GM13977 (cell line): Measurements from ENCODE around the gene SFTPB.

Source experiments
- DNase-seq: peaks from one replicate; pipeline ENCODE4 v3.0.0; 2012; ENCODE audit warnings: low spot score
- CTCF ChIP-seq: IDR thresholded peaks from 2 replicates; pipeline ENCODE4 v1.5.1; 2012; ENCODE audit warnings: mild to moderate bottlenecking, control low read depth; ENCODE audit not compliant: insufficient read depth; ENCODE audit errors: extremely low read depth, missing control alignments
- in situ Hi-C: fragments of 300-500 bp; cut with MboI; formaldehyde crosslinking; loops from one replicate; pipeline ENCODE4 v1.12.0; 2022; ENCODE audit warnings: low sequenced_read_pairs, low pct_unique_long_range_greater_than_20kb, mixed read lengths, inconsistent platforms; ENCODE audit not compliant: unreplicated experiment

SFTPB gene

DNA sequence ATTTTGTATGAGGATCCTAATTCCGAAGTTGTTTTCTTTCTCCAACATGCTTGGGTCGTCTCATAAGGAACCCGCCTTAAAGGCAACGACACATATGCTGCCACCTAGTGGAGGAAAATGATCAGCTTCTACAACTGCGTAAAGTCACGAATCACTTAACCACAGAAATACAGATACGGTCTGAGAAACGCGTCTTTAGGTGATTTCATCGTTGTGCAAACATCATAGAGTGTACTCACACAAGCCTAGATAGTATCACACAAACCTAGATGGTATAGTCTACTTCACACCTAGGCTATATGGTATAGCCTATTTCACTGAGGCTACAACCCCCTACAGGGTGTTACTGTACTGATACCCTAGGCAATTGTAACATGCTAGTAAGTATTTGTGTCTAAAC is 39.3 kb upstream of the SFTPB start:
- DNase-seq = peak; percentile 85
- in situ Hi-C loops = no loop called here

DNA sequence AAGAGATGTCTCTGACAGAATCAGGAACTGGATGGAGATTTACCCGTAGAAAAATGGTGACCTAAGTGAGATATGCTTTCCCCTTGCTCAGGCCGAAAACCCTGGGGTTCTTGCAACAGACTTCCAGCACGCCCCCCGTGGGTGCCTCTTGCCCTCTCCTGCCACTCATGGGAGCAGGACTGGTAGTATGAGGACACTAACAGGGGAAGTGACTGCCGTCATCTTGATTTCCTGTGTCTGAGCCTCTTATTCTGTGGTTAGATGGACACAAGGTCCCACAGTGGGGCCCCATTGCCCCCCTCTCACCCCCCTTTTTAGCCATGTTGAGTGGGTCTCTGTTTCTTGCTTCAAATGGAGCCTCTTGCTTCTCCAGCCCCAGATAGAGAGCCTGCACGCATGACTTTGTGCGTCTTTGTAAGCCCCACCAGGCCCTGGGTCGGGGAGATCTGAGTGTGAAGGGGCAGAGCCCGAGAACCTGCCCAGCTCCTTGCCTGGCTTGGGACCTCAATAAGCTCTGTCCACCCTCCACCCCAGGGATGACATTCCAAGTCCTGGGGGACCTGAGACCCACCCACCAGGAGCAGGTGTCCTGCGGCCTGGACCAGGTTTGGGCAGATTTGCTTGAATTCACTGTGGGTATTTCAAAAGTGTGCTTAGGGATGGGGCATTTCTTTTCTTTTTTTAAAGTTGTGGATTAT is 38.7 kb upstream of the SFTPB start:
- DNase-seq = no peak
- no peak for TF ChIP-seq CTCF
- in situ Hi-C loops = no loop called here

More for the DNA sequence above, 39.3 kb upstream of the SFTPB start:
- peak; percentile 81 for TF ChIP-seq CTCF

DNA sequence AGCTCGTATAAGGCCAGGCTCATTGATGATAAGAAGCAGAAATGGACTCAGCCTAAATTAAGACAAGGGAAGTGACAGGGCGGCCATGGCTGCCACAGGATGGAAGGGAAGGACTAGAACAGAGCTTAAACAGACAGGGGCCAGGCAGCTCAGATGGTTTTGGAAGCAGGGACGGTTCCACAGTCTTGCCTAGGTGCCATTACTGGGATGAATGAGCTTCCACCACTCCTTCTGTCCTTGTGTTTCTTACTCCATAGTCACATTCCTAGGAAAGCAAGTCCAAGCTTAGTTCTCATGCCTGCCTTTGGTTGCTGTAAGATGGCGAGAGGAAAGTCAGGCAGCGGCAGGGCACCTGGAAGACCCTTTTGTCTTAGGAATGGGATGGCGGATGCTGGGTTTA is 38.1 kb upstream of the SFTPB start:
- no peak for DNase-seq
- in situ Hi-C loops = no loop called here
- no peak for TF ChIP-seq CTCF

- DNase-seq = no peak
Observed at GRCh38 chr2:85705680-85706039, 37.7 kb upstream of the SFTPB start.

GRCh38 chr2:85704800-85705679 is 37.0 kb upstream of the SFTPB start:
- DNase-seq = peak; percentile 48
- in situ Hi-C loops = no loop called here
- no peak for TF ChIP-seq CTCF

More at GRCh38 chr2:85705680-85706039, 37.7 kb upstream of the SFTPB start:
- in situ Hi-C loops = no loop called here
- TF ChIP-seq CTCF = no peak

GRCh38 chr2:85704038-85704437 is 36.0 kb upstream of the SFTPB start:
- in situ Hi-C loops = no loop called here
- TF ChIP-seq CTCF = no peak
- DNase-seq = no peak
